HG03039 (cell line): ENCODE results near the gene KCNAB1.
"Not testable (repeated sequence)": the region's sequence is repeated elsewhere in the genome, so short reads cannot be mapped to it uniquely, and the experiment has no call there.

Experiments
- ATAC-seq: cut with Tn5 transposase; IDR thresholded peaks from one replicate; pipeline ENCODE4 v1.9.1; 2021; ENCODE audit warnings: mild to moderate bottlenecking, moderate library complexity; ENCODE audit not compliant: unreplicated experiment

The KCNAB1 gene

DNA sequence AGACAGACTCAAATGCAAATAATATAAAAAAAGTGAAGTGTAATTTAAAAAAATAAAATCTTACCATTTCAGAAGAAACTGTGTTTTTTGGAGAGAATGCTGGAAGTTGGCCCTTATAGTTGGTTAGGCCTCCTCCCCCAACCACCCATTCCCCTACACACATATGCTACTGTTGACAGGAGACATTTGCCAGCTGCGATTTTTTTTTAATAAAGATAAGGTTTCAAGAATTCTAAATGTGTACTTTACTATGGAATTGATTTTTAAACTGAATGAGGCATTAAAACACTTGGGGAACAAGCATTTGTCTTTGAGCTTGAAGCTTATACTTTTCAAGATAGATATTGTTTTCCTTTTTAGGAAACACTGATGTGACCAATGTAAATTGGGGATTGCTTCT is 438.9 kb downstream of the KCNAB1 start:
- ATAC-seq, result no peak

DNA sequence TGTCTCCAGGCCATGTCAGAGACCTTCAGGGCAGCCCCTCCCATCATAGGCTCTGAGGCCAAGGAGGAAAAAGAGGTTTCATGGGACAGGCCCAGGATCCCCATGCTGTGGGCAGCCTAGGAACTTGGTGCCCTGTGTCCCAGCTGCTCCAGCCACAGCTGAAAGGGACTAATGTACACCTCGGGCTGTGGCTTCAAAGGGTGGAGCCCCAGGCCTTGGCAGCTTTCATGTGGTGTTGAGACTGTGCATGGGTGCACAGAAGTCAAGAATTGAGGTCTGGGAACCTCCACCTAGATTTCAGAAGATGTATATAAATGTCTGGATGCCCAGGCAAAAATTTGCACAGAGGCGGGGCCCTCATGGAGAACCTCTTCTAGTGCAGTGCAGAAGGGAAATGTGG is 441.2 kb downstream of the KCNAB1 start:
- ATAC-seq, result no peak

DNA sequence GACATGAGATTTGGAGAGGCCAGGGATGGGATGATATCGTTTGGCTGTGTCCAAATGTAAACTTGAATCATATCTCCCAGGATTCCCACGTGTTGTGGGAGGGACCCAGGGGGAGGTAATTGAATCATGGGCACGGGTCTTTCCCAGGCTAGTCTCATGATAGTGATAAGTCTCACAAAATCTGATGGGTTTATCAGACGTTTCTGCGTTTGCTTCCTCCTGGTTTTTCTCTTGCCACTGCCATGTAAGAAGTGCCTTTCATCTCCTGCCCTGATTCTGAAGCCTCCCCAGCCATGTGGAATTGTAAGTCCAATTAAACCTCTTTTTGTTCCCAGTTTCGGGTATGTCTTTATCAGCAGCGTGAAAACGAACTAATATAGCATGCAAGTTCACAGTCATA is 442.1 kb downstream of the KCNAB1 start:
- not testable (repeated sequence) for ATAC-seq

DNA sequence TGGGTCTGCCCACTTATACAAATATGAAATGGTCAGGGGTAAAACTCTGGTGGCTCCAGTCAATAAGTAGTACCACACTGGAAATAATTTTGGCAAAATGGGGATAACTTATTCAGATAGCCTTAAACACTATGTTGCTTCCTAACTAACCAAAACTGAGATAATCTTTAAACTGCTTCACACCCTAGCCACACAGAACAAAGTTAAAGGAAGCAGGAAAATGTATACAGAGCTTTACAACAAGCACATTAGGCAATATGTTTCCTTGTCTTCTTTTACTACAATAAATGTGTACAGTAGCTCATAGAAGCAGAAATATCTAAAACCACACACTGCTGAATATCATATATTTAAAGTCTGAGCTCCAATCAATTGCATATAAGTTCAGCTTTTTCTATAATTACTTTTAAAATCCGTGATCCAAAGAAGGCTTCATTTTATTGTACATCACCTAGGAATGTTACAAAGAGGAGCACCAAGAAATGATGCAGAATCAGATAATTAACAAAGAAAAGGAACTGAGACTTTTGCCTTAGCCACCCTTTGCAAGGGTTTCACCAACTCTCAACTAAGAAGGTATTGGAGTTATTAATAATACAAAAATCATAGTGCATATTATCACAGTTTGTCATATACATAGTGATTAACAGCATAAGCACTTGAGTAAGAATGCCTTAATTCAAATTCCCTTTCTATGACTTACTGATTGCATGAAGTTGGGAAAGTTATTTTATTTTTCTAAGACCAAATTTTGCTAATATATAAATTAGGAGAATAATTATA is 443.7 kb downstream of the KCNAB1 start:
- ATAC-seq, result no peak

DNA sequence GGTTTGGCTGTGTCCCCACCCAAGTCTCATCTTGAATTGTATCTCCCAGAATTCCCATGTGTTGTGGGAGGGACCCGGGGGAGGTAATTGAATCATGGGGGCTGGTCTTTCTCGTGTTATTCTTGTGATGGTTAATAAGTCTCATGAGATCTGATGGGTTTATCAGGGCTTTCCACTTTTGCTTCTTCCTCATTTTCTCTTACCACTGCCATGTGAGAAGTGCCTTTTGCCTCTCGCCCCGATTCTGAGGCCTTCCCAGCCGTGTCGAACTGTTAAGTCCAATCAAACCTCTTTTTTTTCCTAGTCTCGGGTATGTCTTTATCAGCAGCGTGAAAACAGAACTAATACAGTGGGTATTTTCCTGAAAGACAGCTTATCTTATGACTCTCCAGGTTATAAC is 448.6 kb downstream of the KCNAB1 start:
- not testable (repeated sequence) for ATAC-seq

DNA sequence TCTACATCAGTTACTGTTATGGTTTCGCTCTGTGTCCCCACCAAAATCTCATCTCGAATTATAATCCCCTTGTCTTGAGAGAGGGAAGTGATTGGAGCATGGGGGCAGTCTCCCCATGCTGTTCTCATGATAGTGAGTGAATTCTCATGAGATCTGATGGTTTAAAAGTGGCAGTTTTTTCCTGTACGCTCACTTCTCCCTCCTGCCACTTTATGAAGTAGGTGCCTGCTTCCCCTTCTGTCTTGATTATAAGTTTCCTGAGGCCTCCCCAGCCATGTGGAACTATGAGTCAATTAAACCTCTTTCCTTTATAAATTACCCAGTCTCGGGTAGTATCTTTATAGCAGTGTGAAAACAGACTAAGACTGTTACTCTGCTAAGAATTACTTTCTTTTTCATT is 449.5 kb downstream of the KCNAB1 start:
- ATAC-seq, result not testable (repeated sequence)

DNA sequence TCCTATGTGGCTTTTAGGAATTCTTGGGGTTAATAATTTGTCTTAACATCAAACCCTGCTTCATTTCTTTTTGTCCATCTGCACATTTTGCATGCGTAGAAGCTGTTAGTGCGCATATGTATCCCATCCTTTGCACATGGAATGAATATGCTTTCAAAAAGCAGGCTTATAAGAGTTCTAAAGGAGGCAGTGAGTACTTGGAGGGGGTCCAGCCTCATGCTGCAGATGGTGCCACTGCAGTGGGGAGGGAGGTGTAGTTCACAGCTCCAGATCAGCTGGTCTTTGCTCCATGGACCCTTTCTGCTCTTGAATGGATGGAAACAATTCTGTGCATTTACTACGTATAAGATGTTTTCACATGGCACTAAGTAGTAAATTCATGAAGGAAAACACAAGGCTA is 455.3 kb downstream of the KCNAB1 start:
- no peak for ATAC-seq

DNA sequence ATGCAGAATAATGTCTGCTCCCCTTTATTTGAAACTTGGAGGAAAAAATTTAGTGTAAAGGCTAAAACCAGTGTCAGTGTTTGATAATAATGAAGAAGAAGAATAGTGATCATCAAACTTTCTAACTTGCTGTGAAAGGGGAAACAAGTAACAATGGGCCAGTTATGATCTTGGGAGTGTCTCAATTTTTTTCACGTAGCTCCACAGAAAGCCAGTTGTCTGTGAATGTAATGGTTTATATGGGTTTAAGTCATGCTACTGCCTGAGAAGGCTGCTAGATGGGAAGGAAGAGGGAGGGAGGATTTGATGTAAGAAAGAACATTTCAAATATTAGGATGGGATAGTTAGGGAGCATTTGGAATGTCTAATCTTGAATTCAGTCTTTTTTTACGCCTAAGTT is 455.7 kb downstream of the KCNAB1 start:
- no peak for ATAC-seq

DNA sequence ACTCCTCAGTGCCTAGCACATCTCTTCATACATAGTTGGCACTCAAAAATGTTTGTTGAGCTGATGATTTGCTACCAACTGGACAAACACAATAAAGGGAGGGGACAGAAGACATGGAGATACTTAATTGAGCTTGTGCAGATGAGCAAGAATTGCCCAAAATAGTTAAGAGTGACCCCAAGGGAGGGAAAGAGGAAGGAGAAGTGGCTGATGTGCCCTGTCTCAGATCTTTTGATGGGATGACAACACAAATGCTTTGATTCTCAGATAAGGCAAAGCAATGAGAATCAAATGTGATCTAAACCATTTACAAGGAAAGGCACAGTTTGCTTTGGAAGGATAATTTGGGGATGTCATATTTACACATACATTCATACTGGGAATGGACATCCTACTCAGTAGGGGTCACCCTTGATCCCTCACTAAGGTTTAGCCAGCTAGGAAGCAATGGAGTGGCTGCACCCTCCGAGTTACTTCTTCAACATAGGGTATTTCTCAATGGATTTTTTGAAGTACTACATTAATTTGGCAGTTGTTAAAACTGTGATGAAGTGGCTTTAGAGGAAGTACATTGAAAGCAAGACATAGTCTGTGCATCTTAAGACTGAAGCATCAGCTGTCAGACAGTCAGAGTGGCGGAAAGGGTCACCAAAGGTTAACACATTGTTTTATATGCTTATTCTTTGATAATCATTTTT is 456.4 kb downstream of the KCNAB1 start:
- ATAC-seq, result no peak

DNA sequence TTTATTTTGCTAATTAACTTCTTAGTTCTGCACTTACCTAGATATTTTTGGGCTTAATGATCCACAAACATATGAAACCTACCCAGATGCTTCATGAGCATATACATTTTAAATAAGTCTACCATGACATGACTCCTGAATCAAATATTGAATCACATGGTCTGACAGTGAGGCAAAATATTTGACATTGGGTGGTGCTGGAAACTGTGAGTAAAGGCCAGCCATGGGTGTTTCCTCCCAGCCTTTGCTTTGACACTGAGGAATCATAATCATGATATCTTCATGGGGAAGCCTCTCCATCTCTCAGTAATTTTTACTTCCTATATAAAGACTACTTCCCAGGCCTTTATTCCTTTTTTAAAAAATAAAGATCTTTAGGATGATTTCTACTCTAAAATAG is 457.4 kb downstream of the KCNAB1 start:
- no peak for ATAC-seq

DNA sequence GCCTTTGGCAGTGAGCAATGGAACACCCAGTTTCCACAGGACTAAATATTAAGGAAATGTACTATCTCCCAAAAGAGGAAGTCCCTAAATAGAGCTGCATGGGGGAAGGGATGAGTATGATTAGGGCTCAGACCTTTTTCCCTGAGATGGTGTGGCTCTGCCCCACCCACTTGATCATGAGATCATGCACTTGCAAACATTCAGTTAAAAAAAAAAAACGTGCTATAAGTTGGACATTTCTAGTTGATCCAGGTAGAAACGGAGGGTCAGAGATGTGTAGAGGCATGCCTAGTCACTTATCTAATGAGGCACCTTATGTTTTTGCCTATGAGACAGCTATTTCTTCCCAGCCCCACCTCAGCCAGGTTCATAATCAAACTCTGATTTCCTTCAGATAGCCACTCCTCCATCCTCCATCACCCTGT is 459.1 kb downstream of the KCNAB1 start:
- no peak for ATAC-seq

DNA sequence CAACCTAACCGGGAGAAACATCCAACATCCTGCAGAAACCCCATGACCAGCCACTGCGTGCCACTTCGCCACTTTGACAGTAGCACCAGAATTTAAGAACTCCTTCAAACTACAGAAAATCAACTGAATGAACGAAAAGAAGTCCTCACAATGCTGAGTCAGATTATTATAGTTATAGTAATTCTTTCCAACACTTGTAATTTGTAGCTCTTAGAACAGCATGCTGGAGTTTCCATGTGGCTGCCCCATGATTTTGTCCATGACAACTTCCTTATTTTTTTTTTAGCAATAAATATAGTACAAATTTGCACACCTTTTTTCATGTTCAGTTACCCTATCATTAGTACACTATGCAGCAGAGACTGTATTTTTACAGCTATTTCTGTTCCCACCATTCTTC is 460.7 kb downstream of the KCNAB1 start:
- no peak for ATAC-seq

DNA sequence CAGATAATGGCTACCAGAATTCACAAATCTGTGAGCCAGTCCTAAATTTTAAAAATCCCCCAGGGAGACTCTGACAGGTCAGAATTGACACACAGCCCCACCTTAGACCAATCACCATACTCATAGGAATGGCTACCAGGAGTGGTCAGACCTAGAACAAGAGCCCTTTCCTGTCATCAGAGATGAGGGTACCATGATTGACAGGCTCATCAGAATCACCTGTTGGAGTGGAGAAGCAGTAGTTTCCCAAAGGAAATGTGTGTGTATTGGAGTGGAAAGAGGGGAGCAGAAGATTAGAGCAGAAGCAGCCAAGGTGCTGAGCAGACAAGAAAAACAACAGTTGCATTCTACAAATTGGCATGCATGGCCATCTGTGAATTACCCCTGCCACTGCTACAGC is 461.6 kb downstream of the KCNAB1 start:
- no peak for ATAC-seq

DNA sequence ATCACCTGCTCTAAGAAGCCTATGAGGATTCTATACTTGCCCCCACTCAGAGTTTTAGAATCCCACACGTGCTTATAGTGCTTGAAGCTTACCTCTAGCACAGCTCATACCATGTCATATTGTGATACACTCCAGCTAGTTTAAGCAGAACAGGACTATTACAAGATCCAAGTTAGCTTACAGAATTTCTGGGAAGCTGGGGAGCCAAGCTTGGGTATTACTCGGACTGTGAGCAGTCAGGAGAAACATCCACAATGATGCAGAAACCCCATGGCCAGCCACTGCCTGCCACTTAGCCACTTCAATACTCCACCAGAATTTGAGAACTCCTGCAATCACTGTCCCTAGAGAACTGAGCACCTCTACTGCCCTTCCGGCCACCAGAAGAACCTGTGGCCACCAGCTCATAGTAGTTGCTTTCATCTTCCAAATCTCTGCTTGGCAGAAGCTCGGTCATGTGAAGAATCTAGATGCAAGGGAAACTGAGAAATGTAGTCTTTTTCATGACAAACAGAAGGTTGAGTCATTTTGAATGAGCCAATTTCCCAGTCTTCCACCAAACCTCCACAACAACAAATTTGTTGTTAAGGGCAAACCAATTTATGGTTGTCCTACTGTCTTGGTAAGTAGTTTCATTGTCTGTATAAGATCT is 462.3 kb downstream of the KCNAB1 start:
- ATAC-seq, result no peak

DNA sequence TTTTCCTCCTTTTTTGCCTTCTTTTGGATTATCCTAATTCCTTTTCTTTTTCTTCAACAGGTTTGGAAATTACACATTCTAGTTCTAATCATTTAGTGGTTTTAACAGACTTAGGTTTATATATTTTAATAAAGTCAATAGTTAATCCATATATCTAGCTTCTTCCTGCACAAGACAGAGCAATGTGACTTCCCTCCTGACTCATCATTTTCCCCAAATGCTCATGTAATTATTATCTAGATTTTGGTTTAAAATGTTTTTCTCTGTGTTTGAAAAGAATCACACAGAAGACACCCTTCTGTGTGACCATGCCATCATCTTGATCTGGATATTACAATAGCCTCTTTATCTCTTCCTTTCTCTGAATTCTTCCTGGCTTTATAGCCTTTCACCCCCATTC is 463.1 kb downstream of the KCNAB1 start:
- ATAC-seq, result no peak

DNA sequence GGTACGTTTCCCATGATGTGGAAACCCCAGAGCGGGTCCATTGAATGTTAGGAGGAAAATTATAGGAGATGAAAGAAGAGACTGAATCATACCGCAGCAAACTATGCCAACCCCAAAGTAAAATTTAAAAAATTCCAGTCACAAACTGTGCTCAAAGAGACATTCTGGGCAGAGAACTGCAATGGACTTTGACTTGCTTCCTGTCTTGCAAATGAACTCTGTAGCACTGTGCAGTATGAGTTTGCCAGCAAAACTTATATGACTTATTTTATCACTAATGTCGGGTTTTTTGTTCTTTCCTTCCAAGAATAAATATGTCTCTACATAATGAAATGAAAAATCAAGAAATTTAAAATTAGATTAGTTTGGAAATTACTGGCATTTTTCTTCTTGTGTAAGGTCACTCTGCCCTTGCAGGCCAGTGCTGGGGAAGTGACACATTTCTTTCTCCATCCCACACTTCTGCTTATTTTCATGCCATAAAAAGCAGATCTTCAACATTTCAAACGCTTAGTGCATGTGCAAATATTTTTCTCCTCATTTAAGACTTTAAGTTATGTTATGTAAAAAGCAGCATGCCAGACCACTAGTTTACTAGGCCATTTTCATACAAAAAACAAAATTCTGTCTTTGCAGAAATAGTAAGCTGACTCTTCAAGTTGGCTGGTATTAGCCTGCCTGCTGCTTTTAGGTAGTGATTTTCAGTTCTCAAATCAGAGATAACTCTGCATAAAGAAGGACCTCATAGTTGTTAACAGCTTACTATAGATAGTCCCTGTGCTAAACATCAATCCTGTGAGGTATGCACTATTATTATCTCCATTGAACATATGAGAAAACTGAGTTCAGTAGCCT is 466.8 kb downstream of the KCNAB1 start:
- ATAC-seq, result peak; percentile 50

DNA sequence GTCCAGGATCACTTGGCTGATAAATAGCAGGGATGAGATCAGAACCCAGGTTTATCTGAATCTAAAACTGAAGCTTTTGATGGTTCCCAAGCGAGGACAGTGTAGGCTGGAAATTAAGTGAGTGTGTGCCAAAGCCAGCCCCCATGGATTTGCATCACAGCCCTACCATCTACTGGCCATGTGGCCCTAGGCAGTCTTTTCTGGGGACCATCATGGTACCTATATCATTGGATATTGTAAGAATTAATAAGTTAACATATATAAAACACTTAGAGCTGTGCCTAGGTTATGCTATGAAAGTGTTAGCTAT is 467.3 kb downstream of the KCNAB1 start:
- peak; percentile 29 for ATAC-seq
